Right lobe of liver (tissue), 4 donors: ENCODE data around the gene OR6Y1.

Experiments used
- CTCF ChIP-seq, 4 donors: fragments of 200-600 bp in 3 of 4; fragments of 450-650 bp in 1 of 4; IDR thresholded peaks; one replicate each; pipeline versions ENCODE4 v1.5.1 to v1.8.0; 2016 to 2022; ENCODE audit warnings: antibody characterized with exemption in 4 of 4, mild to moderate bottlenecking in 2 of 4
- POLR2A ChIP-seq: fragments of 450-650 bp; IDR thresholded peaks from one replicate; pipeline ENCODE4 v1.6.1; 2017; ENCODE audit warnings: antibody characterized with exemption, mild to moderate bottlenecking
- donor health status: DM: no; HTN: no; CAD: no.
- donor health status: DM: no; HTN: no; CAD: no.
- donor health status: DM: no; HTN: yes; CAD: no.

- TF ChIP-seq CTCF (IDR thresholded peaks at IDR 0.05), result no peak
- TF ChIP-seq POLR2A, result no peak
These were observed 18.0 kb upstream of the OR6Y1 start for GRCh38 chr1:158572226-158572625.
